Stimulated activated CD4-positive, alpha-beta T cell treated with anti-CD3 and anti-CD28 coated beads, TNF-alpha, amount 100 ng/mL, for 1 hour (primary cell): ENCODE results near the gene CREBBP.

Source experiments
- DNase-seq, 3 donors: peaks; one replicate each; pipeline ENCODE4 v3.0.0-alpha.2; 2020; ENCODE audit warnings: low read depth in 3 of 3, low spot score in 1 of 3

The CREBBP gene

GRCh38 chr16:3825103-3825502 is 55.4 kb downstream of the CREBBP start:
- DNase-seq, result no peak

GRCh38 chr16:3824121-3824795 is 56.3 kb downstream of the CREBBP start:
- no peak for DNase-seq

- DNase-seq, result no peak
These were observed 57.1 kb downstream of the CREBBP start for GRCh38 chr16:3823427-3823826.

GRCh38 chr16:3822366-3823045 is 58.0 kb downstream of the CREBBP start:
- no peak for DNase-seq

- DNase-seq, result no peak
These were observed 59.3 kb downstream of the CREBBP start for GRCh38 chr16:3821184-3821583.

GRCh38 chr16:3819746-3820724 is 60.5 kb downstream of the CREBBP start:
- DNase-seq, result no peak

- no peak for DNase-seq
These were observed 61.4 kb downstream of the CREBBP start for GRCh38 chr16:3819175-3819527.

GRCh38 chr16:3816326-3816725 is 64.2 kb downstream of the CREBBP start:
- no peak for DNase-seq

GRCh38 chr16:3814755-3815154 is 65.8 kb downstream of the CREBBP start:
- no peak for DNase-seq

- no peak for DNase-seq
These were observed 67.9 kb downstream of the CREBBP start for GRCh38 chr16:3812469-3813172.

- DNase-seq, result no peak
These were observed 69.7 kb downstream of the CREBBP start for GRCh38 chr16:3810818-3811217.

GRCh38 chr16:3810198-3810664 is 70.3 kb downstream of the CREBBP start:
- DNase-seq, result no peak

GRCh38 chr16:3808308-3809063 is 72.0 kb downstream of the CREBBP start:
- no peak for DNase-seq

- no peak for DNase-seq
These were observed 72.9 kb downstream of the CREBBP start for GRCh38 chr16:3807425-3808123.

GRCh38 chr16:3804426-3805016 is 76.0 kb downstream of the CREBBP start:
- no peak for DNase-seq

GRCh38 chr16:3800477-3801270 is 79.8 kb downstream of the CREBBP start:
- no peak for DNase-seq

- DNase-seq, result no peak
These were observed 80.5 kb downstream of the CREBBP start for GRCh38 chr16:3800019-3800418.

GRCh38 chr16:3799354-3799753 is 81.2 kb downstream of the CREBBP start:
- DNase-seq, result no peak

GRCh38 chr16:3798838-3799237 is 81.7 kb downstream of the CREBBP start:
- no peak for DNase-seq
